Measurements from ENCODE around the gene ZFP36L2.

The ZFP36L2 gene

DNA sequence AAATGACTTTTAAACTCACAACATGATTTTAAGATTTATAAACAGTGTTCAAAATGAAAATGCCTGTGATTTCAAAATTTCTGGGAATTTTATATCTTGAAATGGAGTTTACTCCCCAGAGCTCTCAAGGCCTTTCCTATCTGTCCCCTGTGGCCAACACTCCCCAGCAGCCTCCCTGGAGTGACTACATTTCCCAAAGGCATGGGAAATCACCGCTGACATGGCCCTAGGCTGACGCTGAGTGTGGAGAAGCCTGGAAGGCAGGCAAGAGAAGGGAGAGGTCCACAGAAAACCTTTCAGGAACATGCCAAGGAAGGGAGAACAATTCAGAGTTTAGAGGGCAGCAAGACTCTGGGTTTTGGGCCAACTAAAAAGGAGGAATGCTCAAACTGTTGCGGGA, 20.2 kb upstream of the ZFP36L2 start:
- DNase-seq (ENCODE audit: low read depth, low spot score): no peak

DNA sequence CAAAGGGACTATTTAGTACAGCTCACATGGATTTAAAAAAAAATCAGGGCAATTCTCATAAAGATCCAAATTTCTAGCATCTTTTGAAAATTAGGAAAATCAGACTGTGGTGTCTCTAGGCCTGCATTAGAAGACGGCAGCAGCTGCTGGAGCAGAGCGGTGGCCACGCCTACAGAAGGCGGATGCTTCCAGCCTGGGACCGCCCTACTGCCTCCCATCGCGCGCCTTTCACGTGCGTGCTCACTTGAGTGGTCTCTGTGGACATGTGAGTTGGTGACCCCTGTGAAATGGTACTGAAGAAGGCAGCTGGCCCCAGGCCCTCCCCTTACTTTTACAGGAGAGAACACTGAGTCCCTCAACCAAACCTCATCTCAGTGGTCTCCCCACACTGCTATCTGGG, 15.2 kb upstream of the ZFP36L2 start:
- no peak for DNase-seq (ENCODE audit: low read depth, low spot score)

DNA sequence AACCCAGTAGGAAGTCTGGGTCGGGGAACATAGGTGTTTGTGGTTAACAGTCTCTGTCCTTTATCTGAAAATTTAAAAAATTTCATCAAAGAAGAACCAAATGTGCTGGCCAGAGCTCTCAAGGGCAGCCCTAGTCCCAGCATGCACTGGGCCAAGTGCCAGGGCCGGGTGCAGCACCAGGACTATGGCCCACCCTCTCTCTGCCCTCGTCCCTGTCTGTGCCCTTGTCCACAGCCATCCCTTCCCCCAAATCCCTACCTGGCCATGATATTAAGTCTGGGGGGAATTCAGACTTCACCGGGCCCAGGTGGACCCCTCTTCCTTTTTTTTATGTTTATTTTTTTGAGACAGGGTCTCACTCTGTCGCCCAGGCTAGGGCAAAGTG, 14.4 kb upstream of the ZFP36L2 start:
- DNase-seq (ENCODE audit: low read depth, low spot score): no peak

DNA sequence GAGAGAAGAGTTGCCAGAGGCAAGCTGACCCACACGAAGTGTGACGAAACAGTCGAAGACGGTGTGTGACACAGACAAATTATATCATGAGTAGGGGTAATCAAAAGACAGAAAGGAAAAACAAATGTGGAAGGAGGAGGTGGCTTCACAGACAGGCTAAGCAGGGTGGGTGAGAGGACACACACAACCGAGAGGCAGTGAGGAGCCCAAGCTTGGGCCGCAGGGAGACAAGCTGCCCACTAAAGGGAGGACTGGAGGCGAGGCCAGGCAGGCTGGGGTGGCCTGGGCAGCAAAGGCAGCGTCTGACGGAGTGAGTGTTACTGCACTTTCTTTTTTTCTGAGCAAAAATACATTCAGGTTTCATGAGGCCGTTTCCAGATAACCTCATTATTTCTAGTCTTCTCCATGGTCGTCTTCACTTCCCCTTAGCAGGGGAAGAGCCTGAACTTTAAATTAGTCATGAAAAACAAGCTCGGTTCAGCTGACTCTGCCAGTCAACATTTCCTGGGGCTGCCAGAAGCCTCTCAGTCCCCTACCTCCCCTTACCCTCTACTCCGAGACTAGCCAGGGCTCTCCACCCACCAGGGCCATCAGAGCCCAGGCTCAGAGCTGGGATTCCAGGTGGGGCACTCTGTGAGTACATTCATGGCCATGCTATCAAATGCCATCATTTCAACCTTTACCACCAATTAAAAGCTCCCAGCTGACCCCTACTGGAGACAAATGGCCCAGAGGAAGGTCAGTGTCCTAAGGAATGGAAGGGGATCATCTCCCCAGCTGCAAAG, 13.8 kb upstream of the ZFP36L2 start:
- DNase-seq (ENCODE audit: low read depth, low spot score): no peak

DNA sequence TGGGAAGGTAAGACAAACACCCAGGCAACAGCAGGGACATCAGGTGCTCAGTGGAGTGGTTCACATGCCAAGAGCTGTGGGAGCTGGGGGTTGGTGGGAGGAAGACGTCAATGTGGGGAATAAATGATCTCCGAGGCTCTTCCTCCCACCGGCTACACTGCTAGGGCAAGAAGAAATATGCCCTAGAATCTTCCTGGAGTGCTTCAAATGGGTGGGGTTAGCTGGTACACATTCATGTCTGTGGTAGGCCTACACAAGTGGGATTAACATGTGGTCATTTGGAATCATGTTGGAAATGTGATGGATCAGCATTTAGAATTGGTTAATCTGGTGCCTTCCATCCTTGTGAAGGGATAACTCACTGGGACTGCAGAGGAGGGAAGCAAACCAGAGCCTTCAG, 12.4 kb upstream of the ZFP36L2 start:
- no peak for DNase-seq (ENCODE audit: low read depth, low spot score)

DNA sequence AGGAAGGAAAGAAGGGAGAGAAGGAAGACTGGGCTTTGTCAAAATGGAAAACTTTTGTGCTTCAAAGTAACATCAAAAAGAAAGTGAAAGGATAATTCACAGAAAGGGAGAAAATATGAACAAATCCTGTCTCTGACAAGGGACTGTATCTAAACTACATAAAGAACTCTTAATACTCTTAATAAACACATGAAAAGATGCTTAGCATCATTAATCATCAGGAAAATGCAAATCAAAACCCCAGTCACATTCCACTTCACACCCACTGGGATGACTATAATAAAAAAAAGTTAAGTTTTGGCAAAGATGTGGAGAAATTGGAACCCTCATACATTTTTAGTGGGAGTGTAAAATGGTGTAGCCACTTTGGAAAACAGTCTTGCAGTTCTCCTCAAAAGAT, 11.8 kb upstream of the ZFP36L2 start:
- DNase-seq (ENCODE audit: low read depth, low spot score): no peak

DNA sequence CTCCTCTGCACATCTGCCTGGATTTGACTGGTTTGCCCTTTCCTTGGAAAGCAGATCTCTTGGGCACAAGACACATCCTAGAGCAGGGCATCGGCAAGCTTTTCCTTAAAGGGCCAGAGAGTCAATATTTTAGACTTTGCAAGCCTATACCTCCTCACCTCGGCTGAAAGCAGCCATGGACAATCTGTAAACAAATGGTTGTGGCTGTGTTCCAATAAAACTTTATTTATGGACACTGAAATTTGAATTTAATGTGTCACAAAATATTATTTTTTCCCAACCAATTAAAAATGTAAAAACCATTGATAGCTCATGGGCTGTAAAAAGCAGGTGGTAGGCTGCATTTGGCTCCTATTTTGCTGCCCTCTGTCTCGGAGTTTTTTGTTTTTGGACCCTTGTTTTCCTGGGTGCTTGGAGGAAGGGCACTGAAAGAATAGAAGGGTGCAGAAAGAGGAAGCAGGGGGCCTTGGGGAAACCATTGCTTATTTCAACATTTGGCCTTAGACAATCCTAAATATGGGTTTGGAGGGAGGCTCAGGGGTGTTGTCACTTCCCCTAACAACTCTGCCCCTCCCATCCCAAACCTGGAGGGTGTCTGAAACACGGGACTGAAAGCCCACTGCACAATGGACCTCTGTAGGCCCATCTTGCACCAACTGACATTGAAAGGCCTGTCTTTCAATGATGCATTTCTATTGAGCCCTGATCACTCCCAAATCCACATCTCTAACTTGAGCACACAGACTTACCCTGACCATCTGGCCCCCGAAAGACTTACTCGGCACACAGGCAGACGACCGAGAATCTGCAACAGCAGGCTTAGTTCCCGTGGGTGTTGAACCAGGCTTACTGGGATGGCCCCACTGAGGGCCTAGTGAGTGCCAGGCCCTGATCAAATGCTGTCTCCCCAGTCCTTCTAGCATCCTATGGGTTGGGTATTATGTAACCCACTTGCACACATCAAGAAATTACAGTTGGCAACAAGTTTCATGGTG, 7.1 kb upstream of the ZFP36L2 start:
- no peak for DNase-seq (ENCODE audit: low read depth, low spot score)

DNA sequence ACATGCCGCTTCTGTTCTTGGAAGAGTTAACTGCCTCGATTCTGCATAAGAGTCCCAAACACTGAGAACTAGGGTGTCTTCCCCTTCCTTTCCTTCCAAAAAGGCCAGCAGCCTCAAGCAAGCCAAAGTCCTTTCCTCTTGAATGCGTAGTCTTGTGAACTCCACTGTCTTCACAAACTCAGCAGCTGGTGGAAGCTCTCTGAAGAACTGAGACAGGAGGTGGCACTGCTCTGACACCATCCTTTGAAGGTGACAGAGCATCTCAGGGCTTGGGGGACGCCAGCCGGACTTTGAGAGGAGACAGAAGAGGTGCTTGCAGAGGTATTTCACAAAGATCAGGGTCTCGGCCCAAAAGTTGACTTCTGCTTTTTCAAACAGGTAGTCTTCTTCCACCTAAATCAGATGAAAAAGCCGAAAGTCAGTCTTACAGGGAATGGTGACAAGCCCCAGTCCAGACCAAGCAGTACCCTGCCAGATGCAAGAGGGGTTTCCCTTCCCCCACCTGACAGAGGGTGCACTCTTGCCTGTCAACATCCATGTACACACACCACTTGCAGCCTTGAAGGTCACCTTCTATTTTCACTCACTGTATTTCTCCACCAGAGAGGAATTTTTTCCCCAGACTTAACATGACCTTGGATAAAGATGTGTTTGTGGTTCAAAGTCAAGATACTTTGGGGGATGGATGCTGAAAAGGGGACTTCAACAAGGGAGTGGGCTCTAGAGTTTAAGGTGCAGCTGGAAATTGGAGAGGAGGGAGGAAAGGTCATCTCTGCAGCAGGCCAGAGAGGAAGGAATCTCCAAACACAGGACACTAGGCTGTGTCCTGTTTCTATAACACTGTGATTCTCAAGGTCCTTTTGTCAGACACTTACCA, 4.8 kb upstream of the ZFP36L2 start:
- DNase-seq (ENCODE audit: low read depth, low spot score): no peak

DNA sequence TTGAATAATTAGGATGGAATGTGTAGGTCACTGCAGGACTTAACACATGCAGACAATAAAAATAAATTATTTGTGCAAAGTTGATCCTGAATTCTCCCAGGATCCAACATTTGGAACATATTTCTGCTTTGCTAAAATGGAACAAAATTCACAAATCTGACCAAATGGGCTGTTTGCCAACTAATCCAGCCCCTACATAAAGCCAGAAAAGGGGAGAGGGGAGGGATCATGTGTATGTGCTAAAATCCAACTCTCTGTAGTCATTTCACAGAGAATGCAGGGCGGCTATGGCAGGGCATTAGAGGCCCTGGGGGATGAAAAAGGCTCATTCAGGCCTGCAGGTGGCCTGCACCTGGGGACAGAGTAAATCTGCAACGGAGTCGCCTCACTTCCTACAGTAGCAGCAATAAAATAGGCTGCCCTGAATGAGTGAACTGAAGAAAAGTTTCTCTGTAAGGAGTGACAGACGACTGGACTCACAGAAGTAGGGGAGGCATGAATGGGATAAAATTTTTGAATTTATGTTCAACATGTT, 4.0 kb upstream of the ZFP36L2 start:
- no peak for DNase-seq (ENCODE audit: low read depth, low spot score)

DNA sequence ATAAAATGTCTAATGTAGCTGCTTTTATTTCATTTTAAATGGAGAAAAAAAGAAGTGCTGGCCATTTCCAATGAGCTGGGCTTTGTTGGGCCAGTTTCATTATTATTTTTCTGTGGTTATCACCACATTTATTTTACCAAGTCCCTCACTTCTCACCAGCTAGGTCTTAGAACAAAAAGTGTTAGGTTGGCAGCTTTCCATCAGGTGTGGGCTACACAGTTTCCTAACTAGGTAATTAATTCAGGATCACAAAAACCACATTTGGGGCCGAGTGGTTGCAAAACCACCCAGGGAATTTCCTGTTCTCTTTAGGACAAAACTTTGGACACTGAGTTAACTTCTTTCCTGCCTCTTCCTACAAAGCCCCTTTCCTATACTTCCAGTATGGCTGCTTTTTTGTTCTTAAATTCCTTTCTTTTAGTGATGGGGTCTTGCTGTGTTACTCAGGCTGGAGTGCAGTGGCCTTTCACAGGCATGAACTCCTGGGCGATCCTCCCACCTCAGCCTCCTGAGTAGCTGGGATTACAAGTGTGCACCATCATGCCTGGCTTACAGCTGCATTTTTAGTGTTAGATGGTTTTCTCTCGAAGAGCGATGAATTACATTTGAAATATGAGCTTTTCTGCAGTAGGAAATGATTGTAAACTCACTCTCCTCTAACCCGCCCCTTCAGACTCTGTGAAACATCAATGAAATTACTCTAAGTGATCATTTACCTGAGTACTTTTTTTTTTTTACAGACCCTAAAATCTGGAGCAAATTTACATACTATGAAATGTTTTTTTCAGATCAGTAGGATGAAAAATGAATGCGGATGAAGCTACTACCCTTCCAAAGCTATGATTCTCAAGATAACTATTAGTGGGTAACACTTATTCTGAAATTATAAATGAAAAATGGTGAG, 2.6 kb upstream of the ZFP36L2 start:
- DNase-seq (ENCODE audit: low read depth, low spot score): no peak

DNA sequence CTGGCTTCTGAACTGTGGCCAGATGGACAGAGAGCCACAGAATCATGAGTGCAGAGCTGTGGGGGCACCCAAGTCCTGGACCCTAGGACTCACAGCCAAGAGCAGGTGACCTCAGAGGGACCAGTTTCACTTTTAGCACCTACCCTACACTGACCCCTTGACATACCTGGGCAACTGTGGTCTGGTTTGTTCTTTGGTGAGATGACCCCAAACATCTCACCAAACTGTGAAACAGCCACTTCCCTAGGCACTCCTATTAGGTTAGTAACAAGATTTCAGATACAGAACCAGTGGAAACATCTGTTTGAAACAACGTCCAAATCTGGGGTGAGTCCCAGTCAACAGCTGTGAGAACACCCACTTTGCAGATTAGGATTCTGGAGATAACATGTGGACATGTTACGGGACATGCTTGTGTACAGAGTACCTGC, 1.9 kb upstream of the ZFP36L2 start:
- no peak for DNase-seq (ENCODE audit: low read depth, low spot score)

DNA sequence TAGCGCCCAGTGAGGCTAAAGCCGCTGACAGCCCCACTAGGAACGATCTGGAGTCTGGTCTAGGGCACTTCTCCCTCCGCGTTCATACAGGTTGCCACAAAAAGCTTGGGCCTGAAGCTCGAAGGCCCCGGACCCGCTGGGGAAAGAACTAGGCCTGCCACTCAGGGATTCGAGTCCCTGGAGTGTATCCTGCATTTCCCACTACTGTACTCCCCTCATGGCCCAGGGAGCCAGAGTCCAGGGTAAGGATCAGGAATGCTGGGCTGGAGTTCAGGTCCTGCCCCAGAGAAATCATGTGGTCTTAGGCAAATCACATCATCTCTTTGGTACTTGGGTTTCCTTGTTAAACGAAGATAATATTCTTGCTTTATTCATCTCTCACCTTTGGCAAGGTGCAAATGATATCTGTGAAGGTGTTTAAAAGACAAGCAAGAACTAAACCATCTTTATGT, 1.4 kb upstream of the ZFP36L2 start:
- DNase-seq (ENCODE audit: low read depth, low spot score): no peak

DNA sequence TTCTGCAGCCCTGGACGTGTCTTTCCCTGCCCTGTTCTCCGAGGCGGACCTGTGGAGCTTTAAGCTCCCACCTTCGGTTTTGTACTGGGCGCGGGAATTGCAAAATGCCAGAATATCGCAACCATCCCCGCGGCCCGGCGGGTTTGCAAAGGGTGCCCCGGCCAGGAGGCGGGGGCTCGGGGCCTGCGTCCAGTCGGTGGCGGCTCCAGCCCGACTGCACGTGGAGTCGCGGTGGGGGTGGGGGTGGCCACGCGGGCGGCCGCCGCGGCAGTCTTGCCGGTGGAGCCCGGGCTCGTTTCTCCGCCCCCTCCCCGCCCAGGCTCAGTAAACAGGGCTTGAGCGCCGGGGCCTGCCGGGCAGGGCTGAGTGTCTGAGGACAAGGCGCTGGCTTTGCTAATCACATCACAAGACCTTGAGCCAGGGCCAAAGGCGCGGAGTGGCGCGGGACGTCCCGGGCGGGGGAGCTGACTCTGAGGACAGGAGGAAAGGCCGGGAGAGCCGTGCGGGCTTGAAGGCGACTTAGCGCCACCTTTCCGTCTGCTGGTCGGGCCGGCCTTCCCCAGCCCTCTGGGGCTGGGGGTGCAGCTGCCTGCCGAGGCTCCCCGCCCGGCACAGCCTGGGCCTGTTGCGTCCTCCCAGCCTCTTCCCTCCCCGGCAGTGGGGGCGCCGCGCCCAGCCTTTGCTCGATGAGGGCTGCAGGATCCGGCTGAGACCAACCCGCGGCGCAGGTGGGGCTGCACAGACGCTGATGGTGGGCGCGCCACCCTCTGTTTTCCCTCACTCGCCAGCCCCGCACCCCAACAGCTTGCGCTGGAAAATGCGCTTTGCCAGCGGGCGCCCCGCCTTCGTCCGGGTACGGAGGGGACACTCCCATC, 786 bp upstream of the ZFP36L2 start:
- DNase-seq (ENCODE audit: low read depth, low spot score): no peak

DNA sequence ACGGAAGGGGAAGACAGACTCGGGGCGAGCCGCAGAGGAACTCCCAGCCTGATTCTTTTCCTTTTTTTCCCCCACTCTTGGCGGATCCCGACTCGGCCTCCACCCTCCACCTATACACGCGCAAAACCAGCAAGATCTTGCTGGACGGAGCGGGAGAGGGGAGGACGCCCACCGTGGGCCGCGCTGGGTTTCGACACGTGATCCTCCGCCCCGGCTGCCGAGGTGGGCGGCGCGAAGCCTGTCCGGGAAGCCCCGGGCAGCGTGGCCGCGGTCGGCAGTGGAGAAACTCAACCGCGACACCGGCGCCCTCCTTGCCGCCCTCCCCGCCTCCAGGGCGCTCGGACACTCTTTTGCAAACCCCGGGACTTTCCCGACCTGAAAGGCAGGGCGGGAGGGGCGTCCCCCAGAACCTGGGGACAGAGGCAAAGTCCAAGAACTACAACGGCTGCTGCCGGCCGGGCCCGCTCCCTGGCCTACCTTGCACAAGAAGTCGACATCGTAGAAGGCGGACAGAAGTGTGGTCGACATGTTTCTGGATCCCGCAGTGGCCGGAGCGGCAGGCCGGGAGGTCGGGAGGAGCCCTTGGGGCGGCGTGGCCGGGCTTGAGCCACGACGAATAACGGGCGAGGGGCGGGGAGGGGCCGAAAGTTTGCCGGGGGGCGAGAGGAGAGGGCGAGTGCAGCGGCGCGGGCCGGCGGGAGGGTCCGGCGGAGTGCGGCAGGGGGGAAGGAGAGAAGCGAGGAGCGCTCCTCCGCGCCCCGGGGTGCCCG, 433 bp downstream of the ZFP36L2 start:
- DNase-seq (ENCODE audit: low read depth, low spot score): no peak

DNA sequence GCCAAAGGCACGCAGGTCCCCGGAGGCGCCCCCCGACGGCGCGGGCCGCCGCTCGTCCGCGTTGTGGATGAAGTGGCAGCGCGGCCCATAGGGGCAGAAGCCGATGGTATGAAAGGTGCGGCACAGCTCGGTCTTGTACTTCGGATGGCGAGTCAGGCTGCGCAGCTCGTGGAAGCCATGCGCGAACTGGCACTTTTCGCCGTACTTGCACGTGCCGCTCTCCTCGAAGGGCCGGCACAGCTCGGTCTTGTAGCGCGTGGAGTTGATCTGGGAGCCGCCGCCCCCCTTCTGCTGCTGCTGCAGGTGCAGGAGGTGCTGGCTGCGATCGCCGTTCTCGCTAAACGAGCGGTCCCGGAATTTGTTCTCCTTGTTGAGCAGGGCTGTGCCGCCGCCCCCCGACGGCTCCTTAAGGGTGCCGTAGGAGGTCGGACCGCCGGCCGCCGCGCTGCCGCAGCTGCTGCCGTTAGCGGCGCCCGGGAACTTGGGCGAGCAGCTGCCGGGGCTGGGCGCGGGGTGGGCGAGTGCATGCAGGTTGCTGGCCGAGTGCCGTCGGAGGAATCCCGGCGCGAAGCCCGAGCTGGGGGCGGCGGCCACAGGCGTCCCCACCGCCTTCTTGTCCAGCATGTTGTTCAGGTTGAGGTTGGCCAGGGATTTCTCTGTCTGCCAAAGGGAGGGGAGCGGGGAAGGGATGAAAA, 1.2 kb downstream of the ZFP36L2 start:
- DNase-seq (ENCODE audit: low read depth, low spot score): no peak

DNA sequence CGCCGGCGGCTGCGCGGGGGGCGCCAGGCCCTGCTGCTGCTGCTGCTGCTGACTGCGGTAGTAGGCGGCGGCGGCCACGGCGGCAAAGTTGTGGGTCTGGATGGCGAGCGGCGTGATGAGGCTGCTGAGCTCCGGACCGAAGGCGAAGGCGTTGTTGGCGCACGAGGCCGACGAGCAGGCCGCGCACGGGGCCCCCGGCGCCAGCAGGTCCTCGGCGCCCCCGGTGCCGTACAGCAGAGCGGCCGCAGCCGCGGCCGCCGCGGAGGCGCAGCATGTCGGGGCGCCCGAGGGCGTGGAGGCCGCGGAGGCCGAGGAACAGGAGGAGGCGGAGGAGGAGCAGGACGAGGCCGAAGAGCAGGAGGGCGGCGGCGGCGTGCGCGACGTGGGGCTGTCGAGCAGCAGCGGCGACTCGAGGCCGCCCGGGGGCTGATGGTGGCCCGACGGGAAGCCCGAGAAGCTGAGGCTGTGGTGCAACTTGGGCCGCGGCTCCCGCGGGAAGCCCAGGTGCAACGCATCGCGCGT, 1.8 kb downstream of the ZFP36L2 start:
- DNase-seq (ENCODE audit: low read depth, low spot score): no peak

DNA sequence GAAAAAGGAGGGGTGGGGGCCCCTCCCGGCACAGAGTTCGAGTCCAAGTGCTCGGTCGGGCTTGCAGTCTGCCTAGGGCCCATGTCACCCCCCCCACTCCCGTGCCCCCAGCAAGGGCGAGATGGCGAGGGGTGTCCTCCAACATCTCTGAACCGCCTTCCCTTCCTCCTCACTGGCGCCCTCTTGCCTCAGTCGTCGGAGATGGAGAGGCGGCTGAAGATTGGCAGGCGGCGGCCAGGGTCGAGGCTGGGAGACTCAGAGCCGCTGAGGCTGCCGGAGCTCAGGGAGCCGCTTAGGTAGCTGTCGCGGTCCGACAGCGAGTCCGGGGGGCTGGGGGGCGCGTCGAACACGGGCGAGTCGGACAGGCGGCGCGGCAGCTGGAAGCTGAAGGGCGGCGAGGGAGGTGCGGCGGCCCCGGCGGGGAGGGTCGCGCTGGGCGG, 2.3 kb downstream of the ZFP36L2 start:
- no peak for DNase-seq (ENCODE audit: low read depth, low spot score)
